ENCODE data around the gene DEF6.

DNA sequence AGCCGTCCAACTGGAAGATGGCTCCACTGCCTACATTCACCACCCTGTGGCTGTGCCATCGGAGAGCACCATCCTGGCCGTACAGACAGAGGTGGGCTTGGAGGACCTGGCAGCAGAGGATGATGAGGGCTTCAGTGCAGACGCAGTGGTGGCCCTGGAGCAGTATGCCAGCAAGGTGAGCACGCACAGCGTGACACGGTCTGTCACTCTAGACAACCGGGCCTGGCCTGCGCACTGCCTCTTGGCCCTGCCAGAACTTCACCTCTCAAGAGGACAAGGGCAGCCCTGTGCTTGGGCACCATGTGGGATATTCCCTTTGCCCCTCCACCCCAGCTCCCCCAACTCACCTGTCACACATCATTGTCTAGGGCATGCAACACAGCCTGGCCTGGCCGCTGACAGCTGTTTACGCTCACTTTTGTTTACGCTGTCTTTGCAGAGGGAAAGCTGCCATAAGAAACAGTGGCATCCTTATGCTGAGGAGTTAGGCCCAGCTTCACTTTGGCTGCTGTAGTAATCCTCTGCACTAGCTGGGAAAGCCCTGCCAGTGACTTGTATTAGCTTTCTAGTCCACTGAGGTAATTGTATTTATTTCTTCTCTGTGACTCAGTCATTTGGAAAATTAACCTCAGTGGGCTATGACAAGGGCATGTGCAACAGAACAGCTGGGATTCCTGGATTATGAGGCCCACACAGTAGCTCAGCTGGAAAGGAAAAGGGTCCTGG lies 9.8 kb upstream of the DEF6 start:
- TF ChIP-seq, protein P1, sequence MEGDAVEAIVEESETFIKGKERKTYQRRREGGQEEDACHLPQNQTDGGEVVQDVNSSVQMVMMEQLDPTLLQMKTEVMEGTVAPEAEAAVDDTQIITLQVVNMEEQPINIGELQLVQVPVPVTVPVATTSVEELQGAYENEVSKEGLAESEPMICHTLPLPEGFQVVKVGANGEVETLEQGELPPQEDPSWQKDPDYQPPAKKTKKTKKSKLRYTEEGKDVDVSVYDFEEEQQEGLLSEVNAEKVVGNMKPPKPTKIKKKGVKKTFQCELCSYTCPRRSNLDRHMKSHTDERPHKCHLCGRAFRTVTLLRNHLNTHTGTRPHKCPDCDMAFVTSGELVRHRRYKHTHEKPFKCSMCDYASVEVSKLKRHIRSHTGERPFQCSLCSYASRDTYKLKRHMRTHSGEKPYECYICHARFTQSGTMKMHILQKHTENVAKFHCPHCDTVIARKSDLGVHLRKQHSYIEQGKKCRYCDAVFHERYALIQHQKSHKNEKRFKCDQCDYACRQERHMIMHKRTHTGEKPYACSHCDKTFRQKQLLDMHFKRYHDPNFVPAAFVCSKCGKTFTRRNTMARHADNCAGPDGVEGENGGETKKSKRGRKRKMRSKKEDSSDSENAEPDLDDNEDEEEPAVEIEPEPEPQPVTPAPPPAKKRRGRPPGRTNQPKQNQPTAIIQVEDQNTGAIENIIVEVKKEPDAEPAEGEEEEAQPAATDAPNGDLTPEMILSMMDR (IDR thresholded peaks at IDR 0.05), result no peak
- TF ChIP-seq POLR2A (IDR thresholded peaks at IDR 0.05), result no peak

All from heart left ventricle (tissue), 13 donors.